Urinary bladder (tissue), 4 donors: ENCODE measurements around the gene HS3ST2. TPM values are rescaled to one million over a fixed set of nuclear protein-coding genes. Genes with fewer than 3 reads are reported as not detected.

Source experiments
- DNase-seq: peaks from one replicate; pipeline ENCODE4 v3.0.0-alpha.2; 2015; ENCODE audit errors: extremely low spot score
- H3K27ac ChIP-seq: one replicate; pipeline ENCODE4 v1.5.1; 2013; ENCODE audit warnings: low read depth, mild to moderate bottlenecking, moderate library complexity
- H3K36me3 ChIP-seq: one replicate; pipeline ENCODE4 v1.6.1; 2013; ENCODE audit warnings: mild to moderate bottlenecking, moderate library complexity; ENCODE audit not compliant: insufficient read depth
- H3K4me1 ChIP-seq: one replicate; pipeline ENCODE4 v1.6.1; 2013; ENCODE audit warnings: mild to moderate bottlenecking, moderate library complexity; ENCODE audit not compliant: insufficient read depth
- H3K4me3 ChIP-seq: one replicate; pipeline ENCODE4 v1.5.1; 2013; ENCODE audit warnings: low read depth, low read length
- WGBS: extraction: QIAGEN DNeasy Blood & Tissue Kit; methylation state at CpG from one replicate; pipeline ENCODE4 v1.1.7; 2013; 5-methylcytosine and 5-hydroxymethylcytosine counted together
- polyA plus RNA-seq: library from polyadenylated mRNA; stranded (reverse); fragments of 200-250 nt; gene quantifications from one replicate; pipeline ENCODE4 v1.2.3, GENCODE V29; 2013
- total RNA-seq: library from RNA; depleted of rRNA; stranded (reverse); fragments of >200 nt; gene quantifications from one replicate; pipeline ENCODE4 v1.2.3, GENCODE V29; 2014
- donor health status: healthy with polysubstance abuse.
- donor health status: healthy.

The HS3ST2 gene
- total and polyA plus RNA-seq, 2 donors: 0.16 to 0.81 TPM

GRCh38 chr16:22900863-22901262, 86.9 kb downstream of the HS3ST2 start:
- Histone ChIP-seq H3K4me3 (no peak overlapping the region), H3K36me3 (no peaks in the 10 kb centered on the region), H3K4me1 (no peaks in the 10 kb centered on the region), H3K27ac (no peak overlapping the region)
- no peak for DNase-seq
- WGBS: 77% methylated on average over 6 of the region's 6 CpGs

- WGBS: 79% methylated on average over 5 of the region's 5 CpGs
- Histone ChIP-seq H3K27ac (no peak overlapping the region), H3K4me3 (no peak overlapping the region), H3K4me1 (no peaks in the 10 kb centered on the region), H3K36me3 (no peaks in the 10 kb centered on the region)
- no peak for DNase-seq
Measured at GRCh38 chr16:22901563-22901962, 87.6 kb downstream of the HS3ST2 start.

- 61% methylated on average over 2 of the region's 2 CpGs for WGBS
- Histone ChIP-seq H3K27ac (no peak overlapping the region), H3K4me1 (no peaks in the 10 kb centered on the region), H3K36me3 (no peaks in the 10 kb centered on the region), H3K4me3 (no peak overlapping the region)
- DNase-seq: no peak
Measured at GRCh38 chr16:22903716-22904115, 89.8 kb downstream of the HS3ST2 start.

- DNase-seq: no peak
Measured at GRCh38 chr16:22912654-22913053, 98.7 kb downstream of the HS3ST2 start.

GRCh38 chr16:22915003-22915402, 101.0 kb downstream of the HS3ST2 start:
- Histone ChIP-seq H3K4me1 (no peaks in the 10 kb centered on the region), H3K36me3 (no peaks in the 10 kb centered on the region), H3K4me3 (no peak overlapping the region), H3K27ac (no peak overlapping the region)
- WGBS: 91% methylated on average over 25 of the region's 25 CpGs
- DNase-seq: no peak

More at GRCh38 chr16:22912654-22913053, 98.7 kb downstream of the HS3ST2 start:
- H3K36me3 ChIP-seq: no peaks in the 10 kb centered on the region
- no peak overlapping the region for H3K4me3 ChIP-seq
- WGBS: 69% methylated on average over 7 of the region's 7 CpGs
- no peaks in the 10 kb centered on the region for H3K4me1 ChIP-seq
- H3K27ac ChIP-seq: no peak overlapping the region

- Histone ChIP-seq H3K36me3 (no peaks in the 10 kb centered on the region), H3K4me3 (no peak overlapping the region), H3K27ac (no peak overlapping the region), H3K4me1 (no peaks in the 10 kb centered on the region)
- 87% methylated on average over 3 of the region's 3 CpGs for WGBS
- no peak for DNase-seq
Measured at GRCh38 chr16:22923491-22923890, 109.5 kb downstream of the HS3ST2 start.

- Histone ChIP-seq H3K4me3 (no peak overlapping the region), H3K4me1 (no peaks in the 10 kb centered on the region), H3K36me3 (no peaks in the 10 kb centered on the region), H3K27ac (no peak overlapping the region)
- 65% methylated on average over 5 of the region's 5 CpGs for whole genome bisulfite sequencing
- no peak for DNase-seq
Measured at GRCh38 chr16:22924492-22924891, 110.5 kb downstream of the HS3ST2 start.

GRCh38 chr16:22926105-22926751, 112.3 kb downstream of the HS3ST2 start:
- H3K4me1 ChIP-seq: no peaks in the 10 kb centered on the region
- WGBS: 58% methylated on average over 10 of the region's 10 CpGs
- DNase-seq: no peak
- H3K36me3 ChIP-seq: no peaks in the 10 kb centered on the region
- H3K27ac ChIP-seq: no peak overlapping the region
- H3K4me3 ChIP-seq: no peak overlapping the region

GRCh38 chr16:22927306-22927705, 113.3 kb downstream of the HS3ST2 start:
- WGBS: 20% methylated on average over 3 of the region's 3 CpGs
- H3K36me3 ChIP-seq: no peaks in the 10 kb centered on the region
- no peak overlapping the region for H3K27ac ChIP-seq

GRCh38 chr16:22928882-22929435, 115.0 kb downstream of the HS3ST2 start:
- Histone ChIP-seq H3K4me3 (no peak overlapping the region), H3K27ac (no peak overlapping the region), H3K4me1 (no peaks in the 10 kb centered on the region), H3K36me3 (no peaks in the 10 kb centered on the region)
- DNase-seq: no peak
- 18% methylated on average over 5 of the region's 5 CpGs for WGBS

More at GRCh38 chr16:22927306-22927705, 113.3 kb downstream of the HS3ST2 start:
- H3K4me3 ChIP-seq: no peak overlapping the region
- H3K4me1 ChIP-seq: no peaks in the 10 kb centered on the region
- DNase-seq: no peak

GRCh38 chr16:22929461-22929860, 115.5 kb downstream of the HS3ST2 start:
- no peak for DNase-seq
- Histone ChIP-seq H3K4me1 (no peaks in the 10 kb centered on the region), H3K27ac (no peak overlapping the region), H3K36me3 (no peaks in the 10 kb centered on the region), H3K4me3 (no peak overlapping the region)
- WGBS: 62% methylated on average over 3 of the region's 3 CpGs

- WGBS: 25% methylated on average over 8 of the region's 8 CpGs
- Histone ChIP-seq H3K27ac (no peak overlapping the region), H3K36me3 (no peaks in the 10 kb centered on the region), H3K4me1 (no peaks in the 10 kb centered on the region), H3K4me3 (no peak overlapping the region)
- no peak for DNase-seq
Measured at GRCh38 chr16:22932032-22932771, 118.2 kb downstream of the HS3ST2 start.

GRCh38 chr16:22933173-22933572, 119.2 kb downstream of the HS3ST2 start:
- 41% methylated on average over 2 of the region's 2 CpGs for WGBS
- Histone ChIP-seq H3K4me3 (no peak overlapping the region), H3K4me1 (no peaks in the 10 kb centered on the region), H3K36me3 (no peaks in the 10 kb centered on the region), H3K27ac (no peak overlapping the region)
- DNase-seq: no peak

- H3K36me3 ChIP-seq: no peaks in the 10 kb centered on the region
- no peak overlapping the region for H3K27ac ChIP-seq
- no peak for DNase-seq
- H3K4me1 ChIP-seq: no peaks in the 10 kb centered on the region
- H3K4me3 ChIP-seq: no peak overlapping the region
- WGBS: 81% methylated on average over 2 of the region's 2 CpGs
Measured at GRCh38 chr16:22934786-22935185, 120.8 kb downstream of the HS3ST2 start.
